KG1 (cell line): Measurements from ENCODE around the gene METTL14.

Experiments used
- DNase-seq: peaks from one replicate; lab custom pipeline; 2025; lab: John Stamatoyannopoulos, UW

The METTL14 gene

DNA sequence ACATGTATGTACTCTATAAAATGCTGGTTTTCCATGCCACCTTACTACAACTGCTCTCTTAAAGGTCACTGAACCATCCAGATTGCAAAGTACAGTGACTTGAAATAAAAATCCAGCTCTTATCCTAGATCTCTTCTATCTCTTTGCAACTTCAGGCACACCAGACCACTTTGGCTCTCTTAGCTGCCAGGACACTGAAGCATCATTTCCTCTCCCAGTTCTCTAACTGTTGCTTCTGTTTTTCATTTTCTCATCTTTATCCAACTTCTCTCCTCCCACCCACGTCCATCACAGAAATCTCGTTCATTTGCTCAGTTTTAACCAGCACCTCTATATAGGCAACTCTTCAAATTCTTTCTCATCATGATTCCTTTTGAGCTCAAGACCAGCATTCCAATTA is 74.3 kb downstream of the METTL14 start:
- no peak for DNase-seq

DNA sequence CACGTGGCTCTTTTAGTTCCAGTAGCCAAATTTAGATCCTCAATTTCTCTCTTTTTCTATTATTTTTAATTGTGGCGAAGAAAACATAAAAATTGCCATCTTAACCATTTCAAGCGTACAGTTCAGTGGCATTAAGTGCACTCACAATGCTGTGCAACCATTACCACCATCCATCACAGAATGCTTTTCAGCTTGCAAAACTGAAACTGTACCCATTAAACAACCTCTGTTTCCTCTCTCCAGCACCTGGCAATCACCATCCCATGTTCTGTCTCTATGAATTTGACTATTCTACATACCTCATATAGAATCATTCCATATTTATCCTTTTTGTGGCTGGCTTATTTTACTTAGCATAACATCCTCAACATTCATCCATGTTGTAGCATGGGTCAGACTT is 74.9 kb downstream of the METTL14 start:
- no peak for DNase-seq

DNA sequence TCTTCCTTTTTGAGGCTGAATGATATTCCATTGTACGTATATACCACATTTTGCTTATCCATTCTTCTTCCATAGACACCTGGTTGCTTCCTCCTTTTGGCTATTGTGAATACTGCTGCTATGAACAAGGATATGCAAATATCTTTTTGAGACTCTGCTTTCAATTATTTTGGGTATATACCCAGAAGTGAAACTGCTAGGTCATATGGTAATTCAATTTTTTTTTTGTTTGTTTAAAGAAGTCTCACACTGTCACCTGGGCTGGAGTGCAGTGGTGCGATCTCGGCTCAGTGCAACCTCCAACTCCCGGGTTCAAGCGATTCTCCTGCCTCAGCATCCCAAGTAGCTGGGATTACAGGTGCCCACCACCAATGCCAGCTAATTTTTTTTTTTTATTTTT is 75.3 kb downstream of the METTL14 start:
- no peak for DNase-seq

DNA sequence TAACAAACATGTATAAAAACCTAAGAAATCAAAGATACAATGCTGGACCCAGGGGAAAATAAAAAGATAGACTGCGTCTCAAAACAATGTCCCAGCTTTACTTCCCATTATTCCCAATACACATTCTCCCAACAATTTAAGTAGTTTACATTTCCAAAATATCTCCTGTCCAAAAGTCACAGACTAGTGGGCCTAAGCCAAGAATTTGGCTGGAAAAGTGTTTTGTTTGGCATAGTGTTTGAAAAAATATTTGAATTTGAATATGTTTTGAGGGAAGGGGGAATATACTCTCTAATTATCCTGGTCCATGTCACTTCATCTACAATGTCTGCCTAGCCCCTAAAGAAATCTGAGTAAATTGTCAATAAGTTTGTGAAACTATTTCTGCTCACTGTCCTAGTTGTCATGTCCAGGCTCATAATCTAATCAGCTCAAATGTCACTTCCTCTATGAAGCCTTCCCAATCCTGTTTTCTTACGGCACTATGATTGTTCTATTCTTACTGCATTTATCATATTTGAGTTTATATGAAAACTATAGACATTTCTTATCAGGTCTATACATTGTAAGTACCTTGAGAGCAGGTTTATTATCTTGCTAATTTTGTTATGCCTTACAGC is 76.3 kb downstream of the METTL14 start:
- no peak for DNase-seq

DNA sequence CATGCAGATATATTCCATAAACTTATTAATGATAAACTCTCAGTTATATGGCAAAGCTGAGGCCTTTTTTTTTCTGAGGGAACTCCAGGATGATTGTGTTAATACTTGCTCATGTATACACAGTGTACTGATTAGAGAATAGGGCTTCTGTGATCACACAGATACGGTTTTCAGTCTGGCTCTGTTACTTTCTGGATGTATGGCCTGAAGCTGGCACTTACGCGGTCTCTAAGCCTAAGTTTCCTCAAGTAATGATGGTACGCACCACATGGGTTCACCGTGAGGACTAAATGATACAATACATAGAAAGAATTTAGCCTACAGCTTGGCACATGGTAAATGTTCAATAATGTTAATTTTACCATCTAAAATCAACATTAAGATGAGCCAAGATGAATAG is 77.0 kb downstream of the METTL14 start:
- DNase-seq = no peak

DNA sequence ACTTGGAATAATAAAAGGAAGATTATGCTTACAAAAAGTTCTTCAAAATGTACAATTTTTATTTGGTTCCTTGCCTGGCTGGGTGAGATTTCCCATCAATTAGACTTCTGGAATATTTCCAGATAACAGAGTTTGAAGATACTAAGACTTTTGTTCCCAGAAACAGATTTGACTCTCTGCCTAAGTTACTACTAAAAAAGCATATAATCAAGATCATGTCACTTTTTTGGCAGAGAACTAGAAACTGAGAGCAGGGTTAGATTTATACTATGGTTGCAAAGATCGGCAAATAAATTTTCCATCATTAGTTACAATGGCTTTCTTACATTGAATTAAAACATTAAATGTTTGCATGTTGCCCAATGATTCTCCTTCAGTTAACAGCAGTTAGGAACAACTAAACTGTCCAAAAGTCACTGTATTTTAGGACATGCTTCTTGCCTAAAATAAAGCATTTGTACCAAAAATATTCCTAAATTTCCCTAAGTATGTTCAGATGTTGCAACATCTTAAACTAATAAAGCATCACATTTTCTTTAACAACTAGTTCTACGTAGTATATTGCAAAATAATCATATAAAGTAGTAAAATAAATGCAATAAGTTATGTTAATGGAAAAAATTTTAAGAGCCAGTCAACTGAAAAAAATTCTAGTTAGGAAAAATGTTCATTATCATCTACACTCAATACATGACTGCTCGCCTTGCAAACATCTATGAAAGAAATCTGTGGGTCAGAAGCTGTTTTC is 77.7 kb downstream of the METTL14 start:
- no peak for DNase-seq
